Measurements from ENCODE around the gene USE1.

DNA sequence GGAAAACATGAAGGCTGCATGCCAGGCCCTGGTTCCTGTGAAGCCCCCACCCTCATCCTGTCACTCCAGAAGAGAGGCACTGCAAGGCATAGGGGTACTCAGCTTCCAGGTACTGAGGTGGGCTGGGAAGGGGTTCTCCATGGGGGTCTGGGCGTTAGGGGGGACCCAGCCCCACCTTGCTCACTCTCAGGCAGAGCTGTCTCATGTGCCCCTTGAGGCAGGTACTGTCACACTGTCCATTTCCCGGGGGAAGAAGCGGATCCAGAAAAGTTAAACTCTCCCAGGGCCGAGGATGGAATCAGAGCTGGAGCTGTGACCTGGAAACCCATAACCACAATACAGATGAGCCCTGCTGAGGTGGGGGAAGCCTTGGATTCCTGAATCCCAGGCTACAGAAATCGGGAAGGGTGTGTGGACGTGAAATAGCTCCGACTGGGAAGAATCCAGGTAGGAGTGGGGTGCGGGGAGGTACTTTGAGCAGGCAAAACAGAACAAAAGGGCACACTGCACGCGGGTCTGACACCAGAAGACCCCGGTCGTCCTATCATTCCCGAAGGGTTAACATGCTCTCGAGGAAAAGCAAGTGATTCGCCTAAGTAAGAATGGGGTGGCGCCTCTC is 540 bp upstream of the USE1 start:
- TF ChIP-seq CTCF (IDR thresholded peaks at IDR 0.05) (no peak), POLR2AphosphoS5 (IDR thresholded peaks at IDR 0.05) (no peak)

All from transverse colon (tissue), 4 donors.